SKM-1 (cell line): ENCODE results near the gene LIMK1.
"Not testable (repeated sequence)": the region's sequence is repeated elsewhere in the genome, so short reads cannot be mapped to it uniquely, and the experiment has no call there.

Source experiments
- DNase-seq: peaks from one replicate; lab custom pipeline; 2025; ENCODE audit not compliant: unreplicated experiment; lab: John Stamatoyannopoulos, UW

The LIMK1 gene

DNA sequence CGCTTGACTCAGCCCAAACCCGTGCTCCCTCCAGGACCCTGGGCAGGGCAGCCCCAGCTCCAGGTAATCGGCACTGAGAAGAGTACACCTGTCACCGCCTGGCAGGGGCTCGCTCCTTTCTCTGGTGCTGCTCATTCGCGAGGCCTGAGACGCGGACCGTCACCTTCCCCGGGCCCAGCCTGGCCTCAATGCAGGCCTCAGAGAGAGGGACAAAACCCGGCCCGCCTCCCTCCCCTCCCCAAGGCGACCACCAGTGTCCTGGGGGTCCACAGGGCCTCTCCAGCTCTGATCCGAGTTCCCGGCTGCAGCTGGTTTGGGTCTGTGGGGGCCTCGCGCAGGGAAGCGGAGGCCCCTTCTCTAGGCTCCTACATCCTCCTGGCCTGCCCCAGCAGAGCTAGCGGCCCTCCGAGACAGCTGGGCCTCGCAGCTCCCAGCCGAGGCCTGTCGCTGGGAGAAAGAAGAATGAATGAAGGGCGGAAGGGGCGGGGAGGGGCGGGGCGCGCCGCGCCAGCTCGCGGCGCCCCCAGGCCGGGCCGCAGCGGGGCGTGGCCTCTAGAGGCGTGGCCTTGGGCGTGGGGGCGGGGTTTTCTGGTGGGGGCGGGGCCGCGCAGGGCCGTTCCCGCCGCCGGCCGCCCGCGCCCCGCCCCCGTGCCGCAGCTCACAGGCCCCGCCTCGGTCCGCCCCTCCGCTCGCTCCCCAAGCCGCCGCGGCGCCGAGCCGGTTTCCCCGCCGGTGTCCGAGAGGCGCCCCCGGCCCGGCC lies at the start of gene LIMK1:
Gene LIMK1 (plus strand): TSS at position 688 of the 760 bp plus-strand sequence. CDS start 187 bp downstream, outside the sequence.
- peak; percentile 50 for DNase-seq

DNA sequence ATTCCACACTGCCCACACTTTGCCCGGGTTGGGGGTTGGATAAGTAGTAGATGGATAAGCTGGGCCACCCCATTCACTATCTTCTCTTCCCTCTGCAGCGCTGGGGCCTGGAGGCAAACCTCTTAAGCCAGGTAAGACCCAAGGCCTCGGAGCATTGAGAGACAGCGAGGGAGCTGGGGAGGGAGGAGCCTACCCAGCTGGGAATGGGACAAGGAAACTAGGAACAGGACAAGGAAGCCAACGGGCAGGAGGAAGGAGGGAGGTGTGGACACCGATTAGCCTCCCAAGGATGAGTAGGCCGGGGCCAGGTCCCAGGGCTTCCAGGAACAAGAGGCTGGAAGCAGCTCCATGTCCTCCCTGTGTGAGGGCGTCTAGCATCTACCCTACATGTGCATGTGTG lies 46.0 kb upstream of the LIMK1 start:
- no peak for DNase-seq

DNA sequence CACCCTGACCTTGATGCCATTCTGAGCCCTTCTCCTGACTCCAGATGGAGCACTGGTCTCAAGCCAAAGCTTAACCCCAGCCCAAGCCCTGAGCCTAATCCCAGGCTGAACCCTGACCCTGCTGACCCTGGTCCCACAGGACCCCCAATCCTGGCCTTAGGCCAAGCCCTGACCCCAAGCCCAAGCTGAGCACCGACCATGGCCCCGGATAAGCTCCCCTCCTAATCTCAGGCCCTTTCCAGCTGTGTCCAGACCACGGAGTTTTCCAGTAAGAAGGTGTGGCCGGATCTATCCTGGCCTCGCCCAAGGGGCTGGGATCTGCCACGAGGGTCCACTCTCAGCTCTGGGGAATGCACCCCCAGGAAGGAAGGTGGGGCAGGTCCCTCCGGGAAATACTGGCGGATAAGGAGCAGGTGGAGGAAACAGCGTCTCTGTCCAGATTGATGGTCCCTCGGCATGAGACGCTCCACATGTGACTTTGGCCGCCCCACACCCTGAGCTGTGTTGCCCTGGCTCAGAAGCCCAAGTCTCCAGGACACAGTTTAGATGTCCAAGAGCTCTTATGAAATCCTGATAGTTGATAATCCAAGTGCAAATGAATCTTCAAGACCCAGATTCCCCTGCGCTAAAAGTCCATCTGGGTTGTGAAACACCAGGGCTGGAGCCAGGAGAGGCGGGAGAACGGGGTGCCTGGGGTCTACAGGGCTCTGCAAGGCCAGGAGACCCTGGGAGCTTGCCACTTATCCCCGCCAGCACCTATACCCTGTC lies 45.2 kb upstream of the LIMK1 start:
- DNase-seq, result no peak

DNA sequence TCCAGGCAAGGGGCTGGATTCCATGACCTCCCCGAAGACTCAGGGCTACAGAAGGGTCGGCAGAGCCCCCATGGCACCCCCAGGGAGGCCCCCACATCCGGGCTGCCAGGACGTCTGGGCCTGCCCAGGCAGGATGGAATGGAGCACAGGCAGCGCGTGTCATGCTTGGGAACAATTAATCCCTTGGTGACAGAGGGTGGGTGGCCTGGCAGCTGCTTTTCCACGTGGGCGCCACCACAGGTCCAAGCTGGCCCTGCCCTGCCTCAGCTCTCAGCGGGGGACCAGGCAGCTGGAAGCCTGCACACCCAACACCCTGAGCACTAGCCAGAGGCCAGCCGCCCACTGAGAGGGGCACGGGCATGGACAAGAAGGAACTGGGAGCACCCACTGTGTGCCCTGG lies 44.3 kb upstream of the LIMK1 start:
- no peak for DNase-seq

DNA sequence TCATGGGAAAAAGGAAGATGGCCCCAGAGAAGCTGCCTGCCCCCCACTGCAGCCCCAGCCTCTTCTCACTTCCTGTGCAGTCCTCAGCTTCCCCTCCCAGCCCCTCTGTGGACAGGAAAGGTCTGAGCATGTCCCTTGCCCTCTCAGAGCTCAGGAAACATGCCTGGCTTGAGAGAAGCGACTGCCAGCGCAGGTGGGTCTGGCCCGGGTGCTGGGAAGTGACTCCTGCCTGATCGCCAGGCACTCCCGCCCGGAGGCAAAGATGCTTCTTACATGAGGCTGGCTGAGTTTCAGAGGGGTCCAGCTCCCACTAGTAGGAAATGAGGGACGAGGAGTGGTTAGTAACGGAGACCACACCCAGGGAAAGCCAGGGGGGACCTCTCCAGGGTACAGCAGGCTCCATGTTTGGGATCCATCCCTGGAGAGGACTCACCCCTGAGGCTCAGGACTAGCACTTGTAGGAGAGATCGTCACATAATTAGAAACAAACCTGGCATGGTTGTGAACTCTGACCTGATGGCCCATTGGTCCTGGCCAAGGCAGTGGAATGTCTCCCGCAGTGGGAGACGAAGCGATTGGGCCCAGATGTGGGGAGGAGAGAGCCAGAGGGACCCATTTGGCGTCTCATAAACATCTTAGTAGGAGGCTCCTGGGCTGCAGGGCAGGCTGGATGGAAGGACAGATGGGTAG lies 43.4 kb upstream of the LIMK1 start:
- no peak for DNase-seq

DNA sequence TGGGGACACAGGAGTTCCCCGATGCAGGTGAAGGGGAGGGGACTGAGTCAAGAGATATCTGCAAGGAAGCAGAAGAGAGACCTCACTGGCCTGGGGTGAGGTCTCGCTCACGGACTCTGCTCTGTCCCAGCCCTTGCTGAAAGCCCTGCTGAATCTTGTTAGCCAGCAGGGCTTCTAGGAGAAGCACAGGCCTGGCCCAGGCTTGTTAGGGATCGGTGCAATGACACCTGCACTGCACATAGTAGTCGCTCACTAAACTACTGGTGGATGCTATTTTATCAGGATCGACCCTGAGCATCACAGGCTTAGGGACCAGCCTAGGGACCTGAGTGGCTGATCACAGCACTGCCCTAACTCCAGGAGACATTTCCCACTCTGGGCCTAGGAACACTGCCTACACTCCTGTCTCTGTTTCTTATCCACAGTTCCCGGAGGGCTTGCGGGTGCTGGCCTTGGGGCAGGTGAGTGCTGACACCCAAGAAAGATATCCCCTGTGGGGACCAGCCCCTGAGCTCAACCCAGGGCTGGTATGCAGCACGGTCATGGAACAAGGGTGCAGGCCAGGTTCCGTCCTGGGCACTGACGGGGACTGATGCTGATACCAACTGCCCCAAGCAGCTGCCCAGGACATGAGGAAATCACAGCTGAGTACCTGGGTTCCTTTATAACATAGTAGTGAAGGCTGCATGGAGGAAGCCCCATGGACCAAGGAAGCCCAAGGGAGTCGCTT lies 42.6 kb upstream of the LIMK1 start:
- no peak for DNase-seq

DNA sequence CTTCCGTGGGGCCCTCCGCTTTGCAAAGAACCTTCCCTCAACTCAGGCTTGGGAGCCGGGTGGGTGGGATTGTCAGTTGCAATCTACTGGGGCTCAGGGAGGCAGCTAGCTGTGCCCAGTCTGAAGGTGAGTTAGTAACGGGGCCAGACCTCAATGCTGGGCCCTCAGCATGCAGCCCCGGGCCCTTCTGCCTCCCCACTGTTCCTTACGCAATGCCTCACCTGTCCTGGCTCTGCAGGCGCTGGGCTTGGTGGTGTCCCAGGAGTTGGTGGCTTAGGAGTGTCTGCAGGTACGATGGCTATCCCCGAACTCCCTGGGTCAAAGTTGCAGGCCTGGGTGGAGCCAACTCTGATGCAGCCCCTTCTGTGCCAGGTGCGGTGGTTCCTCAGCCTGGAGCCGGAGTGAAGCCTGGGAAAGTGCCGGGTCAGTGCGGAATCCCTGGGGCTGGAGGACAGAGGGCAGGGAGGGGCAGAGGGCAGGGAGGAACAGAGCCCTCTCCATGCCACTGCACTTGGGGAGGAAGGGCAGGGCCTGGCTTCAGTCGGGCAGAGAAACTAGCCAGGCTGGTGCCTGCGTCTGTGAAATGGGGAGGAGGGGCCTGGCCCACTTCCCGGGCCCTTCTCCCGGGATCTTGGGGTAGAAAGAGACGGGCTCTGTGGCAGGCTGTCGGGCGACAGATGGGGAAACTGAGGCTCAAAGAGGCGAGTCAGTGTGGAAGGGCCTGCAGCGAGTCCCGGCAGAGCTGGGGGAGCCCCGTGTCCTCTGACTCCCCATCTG lies 40.7 kb upstream of the LIMK1 start:
- DNase-seq, result no peak

DNA sequence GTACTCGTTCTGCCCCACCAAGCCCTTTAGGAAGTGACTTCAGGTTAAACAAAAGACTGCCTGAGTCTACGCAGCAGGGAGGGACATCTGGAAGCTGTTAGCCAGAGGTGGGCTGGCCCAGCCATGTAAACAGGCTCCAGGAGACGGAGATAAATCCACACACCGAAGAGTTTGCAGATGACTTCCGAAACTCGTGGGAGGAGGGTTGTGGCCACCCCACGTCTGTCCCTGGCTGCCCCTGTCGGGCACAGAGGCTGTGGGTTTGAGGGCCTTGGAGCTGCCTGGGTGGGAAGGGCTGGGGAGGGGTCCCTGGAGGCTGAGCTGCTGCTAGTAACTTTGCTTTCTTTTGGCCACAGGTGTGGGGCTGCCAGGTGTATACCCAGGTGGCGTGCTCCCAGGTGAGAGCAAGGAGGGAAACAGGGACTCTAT lies 40.1 kb upstream of the LIMK1 start:
- DNase-seq, result no peak

DNA sequence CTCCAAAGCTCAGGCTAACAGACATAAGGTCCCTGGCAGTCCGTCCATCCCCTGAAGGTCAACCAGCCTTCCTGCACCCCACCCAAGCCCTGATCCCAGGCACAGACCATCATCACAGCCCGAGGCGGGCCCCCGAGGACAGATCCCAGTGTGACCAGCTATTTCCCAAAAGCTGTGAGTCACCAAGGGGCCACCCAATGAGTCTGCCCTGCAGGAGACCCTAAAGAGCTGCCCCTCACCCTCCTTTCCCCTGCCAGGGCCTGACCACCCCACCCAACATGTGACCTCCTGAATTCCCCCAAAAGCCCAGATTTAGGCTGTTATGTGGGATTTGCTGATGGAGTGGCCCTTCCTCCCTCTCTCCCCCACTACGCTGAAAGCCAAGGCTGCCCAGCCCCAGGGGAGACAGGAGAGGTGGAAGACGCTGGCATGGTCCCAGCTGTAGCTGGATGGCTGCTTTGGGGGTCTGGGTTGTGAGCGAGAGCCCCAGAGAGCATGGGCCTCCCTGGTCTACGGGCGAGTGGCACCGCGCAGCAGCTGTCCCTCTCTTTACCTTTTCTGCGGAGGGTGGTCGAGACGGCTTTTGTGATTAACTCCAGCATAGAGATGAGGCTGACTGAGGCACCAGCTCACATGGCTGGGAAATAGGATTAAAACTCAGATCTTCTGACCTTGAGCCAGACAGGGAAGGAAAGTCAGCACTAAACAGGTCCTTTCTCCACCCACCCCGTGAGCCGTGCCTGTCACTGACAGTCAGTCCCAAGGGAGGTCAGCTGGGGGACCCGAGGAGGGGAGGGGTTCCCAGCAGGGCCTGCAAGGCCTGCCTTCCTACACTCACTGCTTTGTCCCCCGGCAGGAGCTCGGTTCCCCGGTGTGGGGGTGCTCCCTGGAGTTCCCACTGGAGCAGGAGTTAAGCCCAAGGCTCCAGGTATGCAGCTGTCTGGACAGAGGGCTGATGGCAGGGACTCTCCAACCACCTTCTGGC lies 38.9 kb upstream of the LIMK1 start:
- no peak for DNase-seq

DNA sequence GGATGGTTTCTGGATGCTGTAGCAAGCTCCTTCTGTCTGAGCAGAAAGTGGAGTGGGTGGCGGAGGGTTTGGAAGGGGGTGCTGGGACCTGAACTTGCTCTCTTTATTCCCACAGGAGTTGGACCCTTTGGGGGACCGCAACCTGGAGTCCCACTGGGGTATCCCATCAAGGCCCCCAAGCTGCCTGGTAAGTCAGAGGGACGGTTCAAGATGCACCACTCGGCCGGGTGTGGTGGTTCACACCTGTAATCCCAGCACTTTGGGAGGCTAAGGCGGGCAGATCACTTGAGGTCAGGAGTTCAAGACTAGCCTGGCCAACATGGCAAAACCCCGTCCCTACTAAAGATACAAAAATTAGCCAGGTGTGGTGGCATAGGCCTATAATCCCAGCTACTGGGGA lies 37.0 kb upstream of the LIMK1 start:
- not testable (repeated sequence) for DNase-seq

DNA sequence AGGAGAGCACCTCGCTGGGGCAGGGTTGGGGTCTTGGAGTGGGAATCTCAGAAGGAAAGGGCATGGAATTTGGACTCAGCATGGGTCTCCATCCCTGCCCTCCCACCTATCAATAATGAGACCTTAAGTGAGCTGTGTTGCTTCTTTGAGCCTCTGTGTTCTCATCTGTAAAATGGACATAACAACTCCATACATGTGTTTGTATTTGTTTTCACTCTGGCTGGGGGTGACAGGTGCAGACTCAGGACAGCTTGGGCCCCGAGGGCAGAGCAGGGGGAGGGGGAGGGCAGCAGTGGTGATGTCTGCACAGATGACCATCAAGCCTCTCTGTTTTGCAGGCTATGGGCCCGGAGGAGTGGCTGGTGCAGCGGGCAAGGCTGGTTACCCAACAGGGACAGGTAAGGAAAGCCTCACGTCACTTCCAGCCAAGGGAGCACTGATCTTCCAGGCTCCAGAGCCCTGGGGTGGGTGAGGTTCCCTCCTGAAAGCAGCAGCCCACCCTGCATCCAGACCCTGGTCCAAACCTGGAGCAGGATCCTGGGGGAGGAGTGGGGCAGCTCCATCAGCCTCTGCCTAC lies 35.7 kb upstream of the LIMK1 start:
- no peak for DNase-seq

DNA sequence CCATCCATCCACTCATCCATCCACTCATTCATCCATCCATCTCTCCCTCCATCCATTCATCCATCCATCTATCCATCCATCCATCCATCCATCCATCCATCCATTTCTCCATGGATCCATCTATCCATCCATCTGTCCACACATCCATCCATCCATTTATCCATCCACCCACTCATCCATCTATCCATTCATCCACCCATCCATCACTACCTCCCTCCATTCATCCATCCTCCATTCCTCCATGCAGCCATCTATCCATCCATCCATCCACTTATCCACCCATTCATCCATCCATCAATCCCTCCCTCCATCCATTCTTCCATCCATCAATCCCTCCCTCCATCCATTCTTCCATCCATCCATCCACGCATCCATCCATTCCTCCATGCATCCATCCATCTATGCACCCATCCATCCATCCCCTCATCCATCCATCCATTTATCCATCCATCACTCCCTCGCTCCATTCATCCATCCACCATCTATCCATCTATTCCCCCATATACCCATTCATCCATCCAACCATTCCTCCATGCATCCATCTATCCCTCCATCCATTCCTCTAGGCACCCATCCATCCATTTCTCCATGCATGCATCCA lies 34.5 kb upstream of the LIMK1 start:
- DNase-seq, result no peak

DNA sequence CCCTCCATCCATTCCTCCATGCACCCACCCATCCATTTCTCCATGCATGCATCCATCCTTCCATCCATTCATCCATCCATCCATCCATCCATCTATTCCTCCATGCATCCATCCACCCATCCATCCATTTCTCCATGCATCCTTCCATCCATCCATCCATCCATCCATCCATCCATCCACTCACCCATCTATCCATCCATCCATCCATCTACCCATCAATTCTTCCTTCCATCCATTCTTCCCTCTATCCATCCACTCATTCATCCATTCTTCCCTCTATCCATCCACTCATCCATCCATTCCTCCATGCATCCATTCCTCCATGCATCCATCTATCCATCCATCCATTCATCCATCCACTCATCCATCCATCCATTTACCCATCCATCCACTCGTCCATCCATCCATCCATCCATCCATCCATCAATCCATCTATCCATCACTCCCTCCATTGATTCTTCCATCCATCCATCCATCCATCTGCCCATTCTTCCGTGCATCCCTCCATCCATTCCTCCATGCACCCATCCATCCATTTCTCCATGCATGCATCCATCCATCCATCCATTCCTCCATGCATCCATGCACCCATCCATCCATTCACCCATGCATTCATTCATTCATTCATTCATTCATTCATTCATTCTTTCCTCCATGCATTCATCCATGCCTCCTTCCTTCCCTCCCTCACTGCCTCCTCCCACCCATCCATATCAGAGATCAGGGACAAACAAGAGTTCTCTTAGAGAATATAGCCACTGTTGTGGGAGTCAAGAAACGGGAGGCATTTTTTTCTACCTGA lies 33.4 kb upstream of the LIMK1 start:
- no peak for DNase-seq

DNA sequence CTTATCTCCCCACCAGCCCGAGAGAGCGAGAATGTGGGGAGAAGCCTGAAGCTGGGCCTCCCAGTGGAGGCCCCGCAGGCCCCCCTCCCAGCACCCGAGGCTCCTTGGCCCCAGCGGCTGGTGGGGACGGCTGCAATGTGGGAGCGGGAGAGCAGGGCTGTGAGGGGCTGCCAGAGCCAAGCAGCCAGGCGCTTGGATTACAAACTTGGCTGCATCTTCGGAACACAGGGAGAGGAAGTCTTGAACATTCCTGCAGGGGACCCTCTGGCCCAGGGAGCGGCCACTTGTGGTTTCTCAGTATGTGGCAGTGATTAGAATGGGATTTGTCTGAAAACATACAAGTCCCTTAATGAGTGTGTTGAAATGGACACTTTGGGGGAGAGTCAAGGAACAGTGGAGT lies 32.4 kb upstream of the LIMK1 start:
- DNase-seq, result no peak

DNA sequence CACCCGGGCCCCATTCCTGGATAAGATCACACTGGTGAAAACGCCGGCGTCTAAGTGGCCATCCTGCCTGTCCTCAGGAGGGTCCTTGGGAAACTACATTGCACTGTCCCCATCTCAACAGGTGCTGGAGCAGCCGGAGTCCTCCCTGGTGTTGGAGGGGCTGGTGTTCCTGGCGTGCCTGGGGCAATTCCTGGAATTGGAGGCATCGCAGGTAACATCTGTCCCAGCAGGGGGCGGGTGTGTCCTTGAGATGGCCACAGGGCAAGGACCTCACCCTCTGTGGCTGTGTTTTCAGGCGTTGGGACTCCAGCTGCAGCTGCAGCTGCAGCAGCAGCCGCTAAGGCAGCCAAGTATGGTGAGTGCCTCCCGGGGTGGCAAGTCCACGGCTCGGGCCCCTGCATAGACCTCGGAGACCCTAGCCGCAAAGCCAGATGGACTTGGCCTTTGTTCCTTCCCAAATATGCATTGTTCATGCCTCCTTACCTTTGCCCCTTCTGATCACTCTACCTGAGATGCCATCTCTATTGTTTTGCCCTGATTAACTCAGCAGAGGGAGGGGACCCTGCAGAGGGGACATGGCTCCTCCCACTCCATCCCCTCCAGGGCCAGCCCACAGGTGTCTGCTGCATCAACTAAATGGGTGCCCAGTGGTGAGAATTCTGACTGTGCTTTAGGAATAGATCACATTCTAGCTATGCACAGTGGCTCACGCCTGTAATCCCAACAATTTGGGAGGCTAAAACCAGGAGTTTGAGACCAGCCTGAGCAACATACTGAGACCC lies 31.8 kb upstream of the LIMK1 start:
- peak; percentile 16 for DNase-seq

DNA sequence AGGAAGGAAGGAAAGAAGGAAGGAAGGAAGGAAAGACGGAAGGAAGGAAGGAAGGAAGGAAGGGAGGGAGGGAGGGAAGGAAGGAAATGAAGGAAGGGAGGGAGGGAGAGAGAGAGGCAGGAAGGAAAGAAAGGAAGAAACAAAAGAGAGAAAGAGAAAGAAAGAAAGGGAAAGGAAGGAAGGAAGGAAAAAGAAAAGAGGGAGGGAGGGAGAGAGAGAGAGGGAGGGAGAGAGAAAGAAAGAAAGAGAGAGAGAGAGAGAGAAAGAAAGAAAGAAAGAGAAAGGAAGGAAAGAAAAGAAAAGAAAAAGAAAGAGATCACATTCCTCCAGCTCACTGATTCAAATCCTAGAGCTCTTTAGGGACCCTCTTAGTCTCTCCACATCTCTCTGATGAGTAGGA lies 31.0 kb upstream of the LIMK1 start:
- DNase-seq, result no peak
